GM12878 (cell line): ENCODE measurements around the gene MCEE. TPM values are rescaled to one million over a fixed set of nuclear protein-coding genes. Genes with fewer than 3 reads are reported as not detected.

Experiments
- ATAC-seq: fragments of 200-7000 bp; cut with Tn5 transposase; 3 replicates; pipeline ENCODE4 v1.9.1; 2020; ENCODE audit warnings: mild to moderate bottlenecking, moderate library complexity
- BruUV-seq: library from RNA; stranded (reverse); fragments of 400-500 nt; replicated peaks from 2 replicates; lab custom pipeline; 2021; lab: Mats Ljungman, UMichigan
- CTCF ChIA-PET: fragments of 300-600 bp; sonication (Branson Sonifier 250); formaldehyde crosslinking; extraction: SDS; loops from one replicate; lab custom pipeline; 2021; ENCODE audit warnings: inconsistent platforms; lab: Yijun Ruan, JAX
- POLR2A ChIA-PET: fragments of 350-600 bp; formaldehyde crosslinking; extraction: SDS; loops from one replicate; lab custom pipeline; 2021; ENCODE audit warnings: inconsistent platforms; lab: Charles Lee
- RAD21 ChIA-PET: fragments of 300-600 bp; sonication (Branson Sonifier 250); formaldehyde crosslinking; loops from one replicate; lab custom pipeline; 2023; ENCODE audit warnings: antibody characterized with exemption; ENCODE audit not compliant: unreplicated experiment; lab: Charles Lee
- SMC1A ChIA-PET: fragments of 300-600 bp; sonication (Branson Sonifier 250); formaldehyde crosslinking; loops from one replicate; lab custom pipeline; 2023; ENCODE audit not compliant: unreplicated experiment, uncharacterized antibody; lab: Charles Lee
- DNase-seq: peaks from one replicate; pipeline ENCODE4 v3.0.0-alpha.2; 2011; ENCODE audit warnings: low read depth, low spot score
- FAIRE-seq: peaks from 3 replicates; lab custom pipeline; 2011; peaks lifted over from hg19 to GRCh38; lab: Jason Lieb, UNC
- H2AFZ ChIP-seq: 2 replicates; pipeline ENCODE4 v1.6.0; 2011; ENCODE audit warnings: low read depth, low read length, control low read depth; ENCODE audit not compliant: control insufficient read depth
- H3K27ac ChIP-seq: 2 replicates; pipeline ENCODE4 v1.5.1; 2011; ENCODE audit warnings: control low read depth; ENCODE audit not compliant: control insufficient read depth, insufficient read depth
- H3K27me3 ChIP-seq, 2 experiments: replicated peaks in 1 of 2; 2 replicates each; pipeline versions ENCODE4 v1.6.0 to v1.6.1; 2011; ENCODE audit warnings: low read length in 1 of 2; ENCODE audit not compliant: control insufficient read depth in 2 of 2, insufficient read depth in 2 of 2
- H3K36me3 ChIP-seq, 2 experiments: 2 replicates each; pipeline ENCODE4 v1.5.1; 2011; ENCODE audit warnings: low read length in 1 of 2; ENCODE audit not compliant: control insufficient read depth in 2 of 2, insufficient read depth in 2 of 2
- H3K4me1 ChIP-seq: 2 replicates; pipeline ENCODE4 v1.6.1; 2011; ENCODE audit warnings: mild to moderate bottlenecking, low read length, moderate library complexity, mixed read lengths; ENCODE audit not compliant: control insufficient read depth, insufficient read depth
- H3K4me2 ChIP-seq: 2 replicates; pipeline ENCODE4 v1.6.0; 2011; ENCODE audit warnings: control low read depth; ENCODE audit not compliant: control insufficient read depth, insufficient read depth
- H3K4me3 ChIP-seq: fragments of 200-600 bp; sonication (generic); 2 replicates; pipeline ENCODE4 v1.5.1; 2016
- H3K79me2 ChIP-seq: 2 replicates; pipeline ENCODE4 v1.6.0; 2011; ENCODE audit warnings: low read length; ENCODE audit not compliant: control insufficient read depth, insufficient read depth
- H3K9ac ChIP-seq: 2 replicates; pipeline ENCODE4 v1.8.0; 2011; ENCODE audit warnings: low read length, control low read depth, mixed read lengths; ENCODE audit not compliant: control insufficient read depth, insufficient read depth
- H3K9me3 ChIP-seq: replicated peaks from 3 replicates; pipeline ENCODE4 v1.5.1; 2011; ENCODE audit warnings: mild to moderate bottlenecking, low read length; ENCODE audit not compliant: control insufficient read depth, insufficient read depth
- H4K20me1 ChIP-seq: 2 replicates; pipeline ENCODE4 v1.6.0; 2011; ENCODE audit not compliant: control insufficient read depth, insufficient read depth
- BCL11A ChIP-seq: IDR thresholded peaks from 2 replicates; pipeline ENCODE4 v1.6.1; 2011; ENCODE audit warnings: low read depth, low read length
- CBFB ChIP-seq: IDR thresholded peaks from 2 replicates; pipeline ENCODE4 v1.6.1; 2016; ENCODE audit warnings: antibody characterized with exemption, low read depth
- CBX5 ChIP-seq: sonication (generic); IDR thresholded peaks from 2 replicates; pipeline ENCODE4 v1.6.1; 2016; ENCODE audit warnings: low read depth, moderate library complexity, mild to moderate bottlenecking, inconsistent platforms
- IRF3 ChIP-seq: fragments of 450-650 bp; IDR thresholded peaks from 2 replicates; pipeline ENCODE4 v1.6.1; 2014; ENCODE audit warnings: mild to moderate bottlenecking
- KLF5 ChIP-seq: fragments of 450-650 bp; IDR thresholded peaks from 2 replicates; pipeline ENCODE4 v1.6.1; 2014; ENCODE audit warnings: mild to moderate bottlenecking; ENCODE audit not compliant: partially characterized antibody
- MTA3 ChIP-seq: IDR thresholded peaks from 2 replicates; pipeline ENCODE4 v1.6.1; 2012; ENCODE audit warnings: low read length, inconsistent platforms, borderline replicate concordance
- PML ChIP-seq: IDR thresholded peaks from 2 replicates; pipeline ENCODE4 v1.6.1; 2012; ENCODE audit warnings: low read length, inconsistent platforms
- RBBP5 ChIP-seq: fragments of 200-600 bp; sonication (generic); conservative IDR thresholded peaks from 2 replicates; pipeline ENCODE4 v1.6.1; 2016
- SMC3 ChIP-seq: IDR thresholded peaks from 2 replicates; pipeline ENCODE4 v1.6.1; 2011; ENCODE audit warnings: low read length, improper control_type of control experiment, borderline replicate concordance
- SREBF2 ChIP-seq: IDR thresholded peaks from 2 replicates; pipeline ENCODE4 v1.6.1; 2012; ENCODE audit warnings: mild to moderate bottlenecking, low read length
- SRF ChIP-seq, 2 experiments: IDR thresholded peaks; 2 replicates each; pipeline ENCODE4 v1.6.1; 2011; ENCODE audit warnings: low read depth in 2 of 2, low read length in 2 of 2, mild to moderate bottlenecking in 1 of 2, moderate library complexity in 1 of 2
- STAT1 ChIP-seq: fragments of 450-650 bp; conservative IDR thresholded peaks from 2 replicates; pipeline ENCODE4 v1.6.1; 2014; ENCODE audit warnings: antibody characterized with exemption, mild to moderate bottlenecking
- TAF1 ChIP-seq: IDR thresholded peaks from 2 replicates; pipeline ENCODE4 v1.6.1; 2011; ENCODE audit warnings: mild to moderate bottlenecking, low read depth, low read length, borderline replicate concordance
- TCF7 ChIP-seq: IDR thresholded peaks from 2 replicates; pipeline ENCODE4 v1.6.1; 2014; ENCODE audit warnings: antibody characterized with exemption, borderline replicate concordance
- ZNF622 ChIP-seq: fragments of 450-650 bp; IDR thresholded peaks from 2 replicates; pipeline ENCODE4 v1.6.1; 2017; ENCODE audit warnings: mild to moderate bottlenecking, inconsistent platforms
- WGBS: methylation state at CpG from one replicate; pipeline ENCODE4 v1.1.6; 2016; ENCODE audit warnings: low lambda C conversion rate; ENCODE audit not compliant: insufficient replicate concordance, insufficient coverage; ENCODE audit errors: missing lambda C conversion rate; 5-methylcytosine and 5-hydroxymethylcytosine counted together
- in situ Hi-C: fragments of 300-500 bp; cut with MboI; formaldehyde crosslinking; loops from 9 replicates; pipeline ENCODE4 v1.14.3; 2018; ENCODE audit warnings: mixed read lengths
- intact Hi-C: fragments of 100-400 bp; cut with micrococcal nuclease; formaldehyde crosslinking; loops from one replicate; pipeline ENCODE4 v1.14.2; 2022; ENCODE audit not compliant: unreplicated experiment
- polyA plus RNA-seq, 11 experiments: library from polyadenylated mRNA; depleted of rRNA in 4 of 11; unstranded in 6 of 11; stranded (reverse) in 5 of 11; fragments of >200 nt; fragmentation: Nextera tagmentation in 4 of 11; fragmentation: Illumina TruSeq in 1 of 11; extraction: Ambion mirVana in 4 of 11; extraction: Trizol in 1 of 11; gene quantifications; 1 replicate in 1 of 11; 2 replicates in 10 of 11; pipeline versions ENCODE4 v1.2.1 to v1.2.3, GENCODE V29; 2011 to 2016; ENCODE audit warnings: inconsistent platforms in 2 of 11, missing spikeins in 2 of 11, low read depth in 1 of 11
- total RNA-seq, 4 experiments: library from RNA; depleted of rRNA in 3 of 4; stranded (reverse); fragments of >200 nt in 3 of 4; fragmentation: Illumina TruSeq in 1 of 4; extraction: Trizol in 1 of 4; gene quantifications; 2 replicates each; pipeline versions ENCODE4 v1.2.1 to v1.2.3, GENCODE V29; 2013 to 2021

Gene MCEE
- total and polyA plus RNA-seq, 10 of the 15 experiments (the other 5 are each of a cell fraction or from before 2014, with no cell fraction given): 17.3 to 63.4 (median 20.9) TPM

GRCh38 chr2:71174207-71174606 is 44.2 kb upstream of the MCEE start (continued):
- no peak for TF ChIP-seq KLF5
- TF ChIP-seq MTA3: no peak
- TF ChIP-seq BCL11A: no peak
- no peak for TF ChIP-seq CBFB
- TF ChIP-seq ZNF622: no peak
- no peak for TF ChIP-seq SREBF2
- no peak for TF ChIP-seq SMC3
- TF ChIP-seq SRF (IDR thresholded peaks at IDR 0.05; ENCODE audit: low read depth in 2 of 2, low read length in 2 of 2): no peak
- TF ChIP-seq, all 136 proteins: peak for 0

- 29% methylated on average over 1 of the region's 1 CpG for WGBS
- intact Hi-C loops: no loop called here
- no peak for DNase-seq
- Histone ChIP-seq H2AFZ (no peak overlapping the region), H4K20me1 (no peaks in the 10 kb centered on the region), H3K4me1 (no peaks in the 10 kb centered on the region), H3K4me3 (no peak overlapping the region), H3K9me3 (no peaks in the 10 kb centered on the region), H3K9ac (no peak overlapping the region)
- ChIA-PET POLR2A (no interaction called here), RAD21 (no interaction called here), CTCF (no interaction called here)
- TF ChIP-seq RBBP5: no peak
- no peak for TF ChIP-seq TCF7
- no peak for TF ChIP-seq IRF3
- no peak for TF ChIP-seq CBX5
- TF ChIP-seq STAT1: no peak
- TF ChIP-seq PML: no peak
- no peak for TF ChIP-seq TAF1
- TF ChIP-seq, all 136 proteins: peak for 0
- Histone ChIP-seq H3K79me2 (no peaks in the 10 kb centered on the region), H3K27ac (no peak overlapping the region), H3K36me3 (no peaks in the 10 kb centered on the region), H3K4me2 (no peak overlapping the region), H3K27me3 (peaks cover 0 to 2% of the 10 kb centered on the region in 2 experiments; a peak in 1 of 4 replicates)
- ATAC-seq (no peak), FAIRE-seq (no peak)
- in situ Hi-C loops: loop anchor here (25.0 kb wide), 1 partner anchor 339 kb away; no protein-coding TSS in a partner anchor
- BruUV-seq: no TSS peak
- SMC1A ChIA-PET: no interaction called here
These were observed 43.1 kb upstream of the MCEE start for GRCh38 chr2:71173096-71173495.
